HG02588 (cell line): Measurements from ENCODE around the gene SLC30A7.
"Not testable (repeated sequence)": the region's sequence is repeated elsewhere in the genome, so short reads cannot be mapped to it uniquely, and the experiment has no call there.

Source experiments
- ATAC-seq: cut with Tn5 transposase; IDR thresholded peaks from one replicate; pipeline ENCODE4 v1.9.1; 2021; ENCODE audit warnings: mild to moderate bottlenecking, moderate library complexity; ENCODE audit not compliant: unreplicated experiment

The SLC30A7 gene

GRCh38 chr1:100936194-100936967, 40.5 kb downstream of the SLC30A7 start:
- ATAC-seq: no peak

GRCh38 chr1:100941098-100941527, 45.2 kb downstream of the SLC30A7 start:
- ATAC-seq: no peak

- no peak for ATAC-seq
Measured at GRCh38 chr1:100941580-100942216, 45.8 kb downstream of the SLC30A7 start.

GRCh38 chr1:100942304-100943046, 46.6 kb downstream of the SLC30A7 start:
- ATAC-seq: no peak

- ATAC-seq: no peak
Measured at GRCh38 chr1:100943533-100943932, 47.6 kb downstream of the SLC30A7 start.

- ATAC-seq: not testable (repeated sequence)
Measured at GRCh38 chr1:100946064-100946463, 50.2 kb downstream of the SLC30A7 start.

- ATAC-seq: not testable (repeated sequence)
Measured at GRCh38 chr1:100947816-100948215, 51.9 kb downstream of the SLC30A7 start.

GRCh38 chr1:100948721-100949405, 53.0 kb downstream of the SLC30A7 start:
- ATAC-seq: not testable (repeated sequence)

GRCh38 chr1:100949515-100950158, 53.7 kb downstream of the SLC30A7 start:
- ATAC-seq: peak; percentile 90

- no peak for ATAC-seq
Measured at GRCh38 chr1:100950337-100950736, 54.4 kb downstream of the SLC30A7 start.

GRCh38 chr1:100950781-100951180, 54.9 kb downstream of the SLC30A7 start:
- ATAC-seq: no peak

GRCh38 chr1:100952104-100952745, 56.3 kb downstream of the SLC30A7 start:
- ATAC-seq: no peak

- not testable (repeated sequence) for ATAC-seq
Measured at GRCh38 chr1:100952970-100953369, 57.1 kb downstream of the SLC30A7 start.

GRCh38 chr1:100953960-100954730, 58.3 kb downstream of the SLC30A7 start:
- no peak for ATAC-seq

- no peak for ATAC-seq
Measured at GRCh38 chr1:100955322-100955721, 59.4 kb downstream of the SLC30A7 start.

- ATAC-seq: no peak
Measured at GRCh38 chr1:100959502-100960060, 63.7 kb downstream of the SLC30A7 start.

GRCh38 chr1:100960098-100960497, 64.2 kb downstream of the SLC30A7 start:
- no peak for ATAC-seq

- ATAC-seq: no peak
Measured at GRCh38 chr1:100968621-100969020, 72.7 kb downstream of the SLC30A7 start.

- no peak for ATAC-seq
Measured at GRCh38 chr1:100969327-100969726, 73.4 kb downstream of the SLC30A7 start.
